Stimulated activated CD4-positive, alpha-beta T cell treated with anti-CD3 and anti-CD28 coated beads, Interleukin-15, amount 100 ng/mL, for 48 hours (primary cell): ENCODE results near the gene NSUN5.
"Not testable (repeated sequence)": the region's sequence is repeated elsewhere in the genome, so short reads cannot be mapped to it uniquely, and the experiment has no call there.

Experiments
- DNase-seq, 2 donors: peaks; one replicate each; pipeline ENCODE4 v3.0.0-alpha.2; 2020; ENCODE audit warnings: low read depth in 2 of 2

Gene NSUN5

DNA sequence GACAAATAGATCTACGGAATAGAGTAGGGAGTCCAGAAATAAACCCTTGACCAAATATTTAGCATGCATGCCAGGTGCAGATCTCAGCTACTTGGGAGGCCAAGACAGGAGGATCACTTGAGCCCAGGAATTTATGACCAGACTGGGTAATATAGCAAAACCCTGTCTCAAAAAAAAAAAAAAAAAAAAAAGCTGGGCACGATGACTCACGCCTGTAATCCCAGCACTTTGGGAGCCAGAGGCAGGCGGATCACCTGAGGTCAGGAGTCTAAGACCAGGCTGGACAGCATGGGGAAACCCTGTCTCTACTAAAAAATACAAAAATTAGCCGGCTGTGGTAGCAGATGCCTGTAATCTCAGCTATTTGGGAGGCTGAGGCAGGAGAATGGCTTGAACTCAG lies 31.4 kb downstream of the NSUN5 start:
- DNase-seq, result not testable (repeated sequence)

DNA sequence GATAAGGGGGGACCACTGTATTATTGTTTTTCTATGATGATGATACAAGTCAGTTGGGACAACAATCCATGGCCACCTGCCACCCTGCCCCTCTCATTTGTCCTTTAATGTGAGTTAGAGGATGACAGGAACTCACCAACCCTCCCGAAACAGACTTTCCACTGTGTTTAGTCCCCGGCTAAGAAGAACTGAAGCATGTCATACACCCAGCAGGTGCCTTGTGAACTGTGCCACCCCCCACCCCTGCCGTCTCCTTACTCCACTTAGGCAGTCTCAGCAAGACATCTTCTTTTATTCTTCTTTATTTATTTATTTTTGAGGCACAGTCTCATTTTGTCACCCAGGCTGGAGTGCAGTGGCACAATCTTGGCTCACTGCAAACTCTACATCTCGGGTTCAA lies 40.8 kb downstream of the NSUN5 start:
- DNase-seq, result not testable (repeated sequence)

DNA sequence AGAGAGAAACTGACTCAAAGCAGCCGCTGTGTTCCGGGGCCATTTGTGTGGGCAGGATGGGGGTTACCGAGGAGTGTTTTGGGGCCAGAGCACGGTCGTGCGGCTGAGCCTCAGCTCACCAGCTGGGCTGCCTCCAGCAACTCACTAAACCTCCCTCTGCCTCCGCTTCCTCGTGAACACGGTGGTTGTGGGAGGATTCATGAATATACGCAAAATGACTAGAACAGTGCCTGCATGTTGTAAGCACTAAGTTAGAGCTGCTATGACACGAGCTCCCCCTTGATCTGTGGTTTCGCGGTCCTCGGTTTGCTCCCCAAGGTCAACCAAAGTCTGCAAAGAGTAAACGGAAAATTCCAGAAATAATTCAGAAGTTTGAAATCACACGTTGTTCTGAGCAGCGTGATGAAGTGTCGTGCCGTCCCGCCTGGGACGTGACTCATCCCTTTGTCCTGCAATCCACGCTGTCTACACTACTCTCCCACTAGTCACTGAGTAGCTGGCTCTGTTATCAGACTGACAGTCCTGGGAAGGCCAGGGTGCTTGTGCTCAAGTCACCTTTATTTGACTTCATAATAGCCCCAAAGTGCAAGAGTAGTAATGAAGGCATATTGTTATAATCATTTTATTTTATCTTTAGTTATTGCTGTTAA lies 41.8 kb downstream of the NSUN5 start:
- DNase-seq, result not testable (repeated sequence)

DNA sequence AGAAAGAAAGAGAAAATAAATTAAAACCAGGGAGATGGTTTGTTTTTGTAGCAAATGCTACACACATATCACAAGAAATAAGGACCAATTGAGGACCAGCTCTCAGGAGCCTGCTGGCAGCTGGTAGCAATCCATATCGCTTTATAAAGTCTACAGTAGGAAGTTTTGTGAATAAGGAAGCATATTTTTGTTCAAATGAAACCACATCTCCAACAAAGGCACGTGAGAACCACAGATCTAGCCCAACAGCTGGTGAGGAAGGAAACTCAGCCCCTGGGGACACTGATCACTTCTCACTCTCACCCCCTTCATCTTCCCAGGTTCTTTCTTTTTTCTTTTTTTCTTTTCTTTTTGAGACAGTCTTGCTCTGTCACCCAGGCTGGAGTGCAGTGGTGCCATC lies 46.2 kb downstream of the NSUN5 start:
- not testable (repeated sequence) for DNase-seq
